WTC11 (cell line): ENCODE measurements around the gene SMIM44. TPM values are rescaled to one million over a fixed set of nuclear protein-coding genes. Genes with fewer than 3 reads are reported as not detected.

Experiments
- ATF6 ChIP-seq: sonication (generic); formaldehyde crosslinking; IDR thresholded peaks from 2 replicates; pipeline ENCODE4 v1.8.1; 2023; ENCODE audit warnings: mild to moderate bottlenecking, missing genetic modification reagents
- CDX4 ChIP-seq: fragments of 250-450 bp; sonication (Bioruptor Pico); IDR thresholded peaks from 2 replicates; pipeline ENCODE4 v1.9.0; 2021; ENCODE audit warnings: moderate library complexity, mild to moderate bottlenecking, inconsistent platforms, borderline replicate concordance
- CTCF ChIP-seq: fragments of 200-600 bp; IDR thresholded peaks from 2 replicates; pipeline ENCODE4 v1.8.0; 2022; ENCODE audit warnings: antibody characterized with exemption
- E2F4 ChIP-seq: sonication (generic); formaldehyde crosslinking; IDR thresholded peaks from 2 replicates; pipeline ENCODE4 v1.8.1; 2022; ENCODE audit warnings: low read depth, mild to moderate bottlenecking, moderate library complexity, missing genetic modification reagents, borderline replicate concordance
- ESRRA ChIP-seq: sonication (generic); formaldehyde crosslinking; IDR thresholded peaks from 2 replicates; pipeline ENCODE4 v1.8.1; 2022; ENCODE audit warnings: mild to moderate bottlenecking, missing genetic modification reagents, borderline replicate concordance
- FOXK1 ChIP-seq: sonication (generic); formaldehyde crosslinking; IDR thresholded peaks from 2 replicates; pipeline ENCODE4 v1.8.0; 2022; ENCODE audit warnings: mild to moderate bottlenecking, moderate library complexity, missing genetic modification reagents
- FOXP1 ChIP-seq: sonication (generic); formaldehyde crosslinking; IDR thresholded peaks from 2 replicates; pipeline ENCODE4 v1.8.0; 2022; ENCODE audit warnings: missing genetic modification reagents, mild to moderate bottlenecking, moderate library complexity, borderline replicate concordance
- GABPB1 ChIP-seq: sonication (generic); formaldehyde crosslinking; IDR thresholded peaks from 2 replicates; pipeline ENCODE4 v1.8.1; 2023; ENCODE audit warnings: mild to moderate bottlenecking, missing genetic modification reagents
- HMGA2 ChIP-seq: fragments of 250-450 bp; sonication (Bioruptor Pico); IDR thresholded peaks from 2 replicates; pipeline ENCODE4 v1.4.0; 2021; ENCODE audit warnings: mild to moderate bottlenecking, moderate library complexity
- HMGXB4 ChIP-seq: sonication (generic); formaldehyde crosslinking; IDR thresholded peaks from 2 replicates; pipeline ENCODE4 v1.8.1; 2023; ENCODE audit warnings: mild to moderate bottlenecking, moderate library complexity, missing genetic modification reagents
- MYBL2 ChIP-seq: sonication (generic); formaldehyde crosslinking; IDR thresholded peaks from 2 replicates; pipeline ENCODE4 v1.8.1; 2023; ENCODE audit warnings: mild to moderate bottlenecking, moderate library complexity, missing genetic modification reagents
- NFYB ChIP-seq: sonication (generic); formaldehyde crosslinking; conservative IDR thresholded peaks from 2 replicates; pipeline ENCODE4 v1.8.0; 2022; ENCODE audit warnings: low read depth, missing genetic modification reagents
- NR3C1 ChIP-seq: sonication (generic); formaldehyde crosslinking; conservative IDR thresholded peaks from 2 replicates; pipeline ENCODE4 v1.8.1; 2023; ENCODE audit warnings: low read depth, mild to moderate bottlenecking, missing genetic modification reagents
- SOX15 ChIP-seq: fragments of 250-450 bp; sonication (Bioruptor Pico); IDR thresholded peaks from 2 replicates; pipeline ENCODE4 v1.9.0; 2021; ENCODE audit warnings: mild to moderate bottlenecking
- STAT6 ChIP-seq: sonication (generic); formaldehyde crosslinking; conservative IDR thresholded peaks from 2 replicates; pipeline ENCODE4 v1.8.1; 2023; ENCODE audit warnings: mild to moderate bottlenecking, low read depth, missing genetic modification reagents, moderate library complexity
- ZNF138 ChIP-seq: sonication (generic); formaldehyde crosslinking; conservative IDR thresholded peaks from 2 replicates; pipeline ENCODE4 v1.8.1; 2022; ENCODE audit warnings: mild to moderate bottlenecking, moderate library complexity, missing genetic modification reagents
- ZNF219 ChIP-seq: sonication (generic); formaldehyde crosslinking; IDR thresholded peaks from 2 replicates; pipeline ENCODE4 v1.8.0; 2023; ENCODE audit warnings: missing genetic modification reagents, mild to moderate bottlenecking, borderline replicate concordance
- ZNF263 ChIP-seq: sonication (generic); formaldehyde crosslinking; IDR thresholded peaks from 2 replicates; pipeline ENCODE4 v1.8.1; 2022; ENCODE audit warnings: low read depth, mild to moderate bottlenecking, moderate library complexity, missing genetic modification reagents
- ZNF281 ChIP-seq: sonication (generic); formaldehyde crosslinking; IDR thresholded peaks from 2 replicates; pipeline ENCODE4 v1.8.0; 2023; ENCODE audit warnings: mild to moderate bottlenecking, missing genetic modification reagents
- ZNF396 ChIP-seq: fragments of 250-450 bp; sonication (Bioruptor Pico); IDR thresholded peaks from 2 replicates; pipeline ENCODE4 v1.8.0; 2021; ENCODE audit warnings: mild to moderate bottlenecking, moderate library complexity, borderline replicate concordance
- ZNF416 ChIP-seq: fragments of 250-450 bp; sonication (Bioruptor Pico); IDR thresholded peaks from 2 replicates; pipeline ENCODE4 v1.9.0; 2021; ENCODE audit warnings: mild to moderate bottlenecking, inconsistent platforms
- total RNA-seq: library from RNA; stranded (reverse); gene quantifications from 3 replicates; pipeline ENCODE4 v1.2.3, GENCODE V29; 2021
- TF ChIP-seq, protein P1 (sequence below): fragments of 250-450 bp; sonication (Bioruptor Pico); IDR thresholded peaks from 2 replicates; pipeline ENCODE4 v1.9.0; 2021; ENCODE audit warnings: mild to moderate bottlenecking

The SMIM44 gene
- total RNA-seq, 1 experiment from 2014 or later, result not detected

- TF ChIP-seq CTCF, result no peak
- TF ChIP-seq FOXK1, result peak; percentile 90
- TF ChIP-seq, protein P1, sequence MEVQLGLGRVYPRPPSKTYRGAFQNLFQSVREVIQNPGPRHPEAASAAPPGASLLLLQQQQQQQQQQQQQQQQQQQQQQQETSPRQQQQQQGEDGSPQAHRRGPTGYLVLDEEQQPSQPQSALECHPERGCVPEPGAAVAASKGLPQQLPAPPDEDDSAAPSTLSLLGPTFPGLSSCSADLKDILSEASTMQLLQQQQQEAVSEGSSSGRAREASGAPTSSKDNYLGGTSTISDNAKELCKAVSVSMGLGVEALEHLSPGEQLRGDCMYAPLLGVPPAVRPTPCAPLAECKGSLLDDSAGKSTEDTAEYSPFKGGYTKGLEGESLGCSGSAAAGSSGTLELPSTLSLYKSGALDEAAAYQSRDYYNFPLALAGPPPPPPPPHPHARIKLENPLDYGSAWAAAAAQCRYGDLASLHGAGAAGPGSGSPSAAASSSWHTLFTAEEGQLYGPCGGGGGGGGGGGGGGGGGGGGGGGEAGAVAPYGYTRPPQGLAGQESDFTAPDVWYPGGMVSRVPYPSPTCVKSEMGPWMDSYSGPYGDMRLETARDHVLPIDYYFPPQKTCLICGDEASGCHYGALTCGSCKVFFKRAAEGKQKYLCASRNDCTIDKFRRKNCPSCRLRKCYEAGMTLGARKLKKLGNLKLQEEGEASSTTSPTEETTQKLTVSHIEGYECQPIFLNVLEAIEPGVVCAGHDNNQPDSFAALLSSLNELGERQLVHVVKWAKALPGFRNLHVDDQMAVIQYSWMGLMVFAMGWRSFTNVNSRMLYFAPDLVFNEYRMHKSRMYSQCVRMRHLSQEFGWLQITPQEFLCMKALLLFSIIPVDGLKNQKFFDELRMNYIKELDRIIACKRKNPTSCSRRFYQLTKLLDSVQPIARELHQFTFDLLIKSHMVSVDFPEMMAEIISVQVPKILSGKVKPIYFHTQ (CRISPR knock-in tag), result no peak
- 0 out of 2 replicates have a peak, but pooled peaks have one; percentile 35 for TF ChIP-seq E2F4 (CRISPR knock-in tag)
- no peak for TF ChIP-seq ZNF138
- TF ChIP-seq NR3C1 (CRISPR knock-in tag), result no peak
- no peak for TF ChIP-seq HMGA2 (CRISPR knock-in tag)
- no peak for TF ChIP-seq CDX4 (CRISPR knock-in tag)
- no peak for TF ChIP-seq SOX15 (CRISPR knock-in tag)
- TF ChIP-seq ESRRA (CRISPR knock-in tag), result no peak
- no peak for TF ChIP-seq STAT6 (CRISPR knock-in tag)
- no peak for TF ChIP-seq ZNF219 (CRISPR knock-in tag)
- TF ChIP-seq ZNF416, result peak; percentile 39; the same call in 1 of the 2 replicates
- TF ChIP-seq ATF6, result no peak; the same call in 1 of the 2 replicates
- TF ChIP-seq MYBL2 (CRISPR knock-in tag), result no peak
- peak; percentile 38; the same call in 1 of the 2 replicates for TF ChIP-seq NFYB (CRISPR knock-in tag)
- TF ChIP-seq HMGXB4 (CRISPR knock-in tag), result 0 out of 2 replicates have a peak, but pooled peaks have one; percentile 36
- peak; percentile 89 for TF ChIP-seq FOXP1 (CRISPR knock-in tag)
- peak; percentile 77 for TF ChIP-seq GABPB1 (CRISPR knock-in tag)
- TF ChIP-seq ZNF263 (CRISPR knock-in tag), result no peak
- TF ChIP-seq ZNF396 (CRISPR knock-in tag), result no peak
- TF ChIP-seq ZNF281 (CRISPR knock-in tag), result peak; percentile 67; the same call in 1 of the 2 replicates
Measured at GRCh38 chr19:3500429-3501101, 17.3 kb upstream of the SMIM44 start, which contains the start of gene DOHH (continued).
